CD4-positive, alpha-beta T cell (primary cell): ENCODE measurements around the gene PTPRM. TPM values are rescaled to one million over a fixed set of nuclear protein-coding genes. Genes with fewer than 3 reads are reported as not detected.

Experiments
- ATAC-seq: fragments of 200-7000 bp; cut with Tn5 transposase; one replicate; pipeline ENCODE4 v1.10.0; 2022; ENCODE audit warnings: mild to moderate bottlenecking; ENCODE audit not compliant: poor library complexity
- CTCF ChIA-PET: fragments of 350-600 bp; sonication (Branson Sonifier 250); formaldehyde crosslinking; loops from one replicate; lab custom pipeline; 2021; ENCODE audit warnings: antibody characterized with exemption, inconsistent platforms; lab: Charles Lee
- POLR2A ChIA-PET: fragments of 350-600 bp; sonication (Branson Sonifier 250); formaldehyde crosslinking; loops from one replicate; lab custom pipeline; 2021; ENCODE audit warnings: antibody characterized with exemption, inconsistent platforms; lab: Charles Lee
- DNase-seq, 14 experiments: peaks; one replicate each; pipeline ENCODE4 v3.0.0-alpha.2; 2013 to 2020; ENCODE audit warnings: mixed read lengths in 2 of 14
- H3K27ac ChIP-seq, 2 donors: one replicate each; pipeline versions ENCODE4 v1.5.1 to v1.7.0; 2013; ENCODE audit warnings: low read length in 2 of 2, low read depth in 1 of 2, mild to moderate bottlenecking in 1 of 2
- H3K27me3 ChIP-seq, 2 experiments: 1 replicate in 1 of 2; 2 replicates in 1 of 2; pipeline versions ENCODE4 v1.6.1 to v1.7.0; 2013; ENCODE audit warnings: low read length in 2 of 2, control low read depth in 1 of 2, mild to moderate bottlenecking in 1 of 2, moderate library complexity in 1 of 2; ENCODE audit not compliant: insufficient read depth in 2 of 2, control insufficient read depth in 1 of 2
- H3K36me3 ChIP-seq: one replicate; pipeline ENCODE4 v1.6.1; 2013; ENCODE audit warnings: low read length, control low read depth; ENCODE audit not compliant: insufficient read depth
- H3K4me1 ChIP-seq: one replicate; pipeline ENCODE4 v1.6.1; 2013; ENCODE audit warnings: low read length, control low read depth; ENCODE audit not compliant: insufficient read depth
- H3K4me3 ChIP-seq: one replicate; pipeline ENCODE4 v1.5.1; 2013; ENCODE audit warnings: mild to moderate bottlenecking, low read length, moderate library complexity
- H3K9me3 ChIP-seq, 2 experiments: 1 replicate in 1 of 2; 2 replicates in 1 of 2; pipeline versions ENCODE4 v1.6.1 to v1.7.0; 2013; ENCODE audit warnings: low read length in 2 of 2, mild to moderate bottlenecking in 2 of 2, control low read depth in 1 of 2, moderate library complexity in 1 of 2; ENCODE audit not compliant: control insufficient read depth in 1 of 2, insufficient read depth in 1 of 2
- H3K27ac Mint-ChIP-seq: one replicate; pipeline ENCODE4 v1.8.0; 2020; ENCODE audit warnings: mixed read lengths
- H3K27me3 Mint-ChIP-seq: one replicate; pipeline ENCODE4 v1.8.0; 2021; ENCODE audit warnings: mixed read lengths
- H3K36me3 Mint-ChIP-seq: one replicate; pipeline ENCODE4 v1.8.0; 2021; ENCODE audit warnings: low read depth, mixed read lengths
- H3K4me1 Mint-ChIP-seq: one replicate; pipeline ENCODE4 v1.8.0; 2021; ENCODE audit warnings: low read depth, mixed read lengths
- H3K4me3 Mint-ChIP-seq: one replicate; pipeline ENCODE4 v1.8.0; 2020; ENCODE audit warnings: mild to moderate bottlenecking, mixed read lengths
- H3K9me3 Mint-ChIP-seq: one replicate; pipeline ENCODE4 v1.8.0; 2020; ENCODE audit warnings: mixed read lengths
- CTCF ChIP-seq: fragments of 200-600 bp; IDR thresholded peaks from one replicate; pipeline ENCODE4 v1.8.0; 2022; ENCODE audit warnings: antibody characterized with exemption, mild to moderate bottlenecking
- intact Hi-C, 2 experiments: fragments of 100-400 bp; cut with DNase I in 1 of 2; cut with micrococcal nuclease in 1 of 2; formaldehyde crosslinking; loops; one replicate each; pipeline versions ENCODE4 v1.15.1 to v1.9.0; 2023 to 2025; cut with DNase I, micrococcal nuclease
- total RNA-seq, 174 experiments: library from RNA in 2 of 174; stranded (reverse) in 2 of 174; gene quantifications; one replicate each; pipeline ENCODE4 v1.2.3 and lab custom pipeline; 2021 to 2026

Gene PTPRM
- total RNA-seq, 2 experiments from 2014 or later: 21.7 to 21.9 TPM

GRCh38 chr18:7641813-7642212 lies 74.7 kb downstream of the PTPRM start:
- no peak for ATAC-seq
- no peaks in the 10 kb centered on the region for H3K4me1 Mint-ChIP-seq
- CTCF ChIA-PET: no interaction called here
- no peaks in the 10 kb centered on the region for H3K36me3 ChIP-seq
- H3K36me3 Mint-ChIP-seq: no peaks in the 10 kb centered on the region
- intact Hi-C loops: no loop called here
- no peaks in the 10 kb centered on the region for H3K27me3 Mint-ChIP-seq
- H3K27ac Mint-ChIP-seq: no peak overlapping the region
- H3K27ac ChIP-seq: no peak overlapping the region
- H3K4me3 ChIP-seq: no peak overlapping the region
- no peak for DNase-seq
- peaks cover 0 to 4% of the 10 kb centered on the region in 2 experiments for H3K9me3 ChIP-seq
- POLR2A ChIA-PET: no interaction called here
- no peaks in the 10 kb centered on the region for H3K9me3 Mint-ChIP-seq
- H3K4me1 ChIP-seq: no peaks in the 10 kb centered on the region
- H3K4me3 Mint-ChIP-seq: no peak overlapping the region
- no peaks in the 10 kb centered on the region for H3K27me3 ChIP-seq
- no peak for TF ChIP-seq CTCF

GRCh38 chr18:7642331-7642890 lies 75.3 kb downstream of the PTPRM start:
- ATAC-seq: no peak
- Mint-ChIP-seq H3K4me3 (no peak overlapping the region), H3K4me1 (no peaks in the 10 kb centered on the region), H3K27ac (no peak overlapping the region), H3K27me3 (no peaks in the 10 kb centered on the region), H3K9me3 (no peaks in the 10 kb centered on the region), H3K36me3 (no peaks in the 10 kb centered on the region)
- no peak for TF ChIP-seq CTCF
- CTCF ChIA-PET: no interaction called here
- no peak overlapping the region for H3K27ac ChIP-seq
- DNase-seq: no peak
- no peaks in the 10 kb centered on the region for H3K36me3 ChIP-seq
- H3K4me1 ChIP-seq: no peaks in the 10 kb centered on the region
- POLR2A ChIA-PET: no interaction called here
- no peak overlapping the region for H3K4me3 ChIP-seq
- H3K9me3 ChIP-seq: peaks cover 0 to 4% of the 10 kb centered on the region in 2 experiments
- intact Hi-C loops: no loop called here
- no peaks in the 10 kb centered on the region for H3K27me3 ChIP-seq

- intact Hi-C loops: no loop called here
- no peaks in the 10 kb centered on the region for H3K36me3 ChIP-seq
- ChIA-PET POLR2A (no interaction called here), CTCF (no interaction called here)
- H3K27me3 ChIP-seq: no peaks in the 10 kb centered on the region
- no peak for ATAC-seq
- H3K4me3 ChIP-seq: no peak overlapping the region
- Mint-ChIP-seq H3K4me1 (no peaks in the 10 kb centered on the region), H3K9me3 (no peaks in the 10 kb centered on the region), H3K4me3 (no peak overlapping the region), H3K36me3 (no peaks in the 10 kb centered on the region), H3K27me3 (no peaks in the 10 kb centered on the region), H3K27ac (no peak overlapping the region)
- no peak for TF ChIP-seq CTCF
- no peaks in the 10 kb centered on the region for H3K4me1 ChIP-seq
- no peak for DNase-seq
- no peak overlapping the region for H3K27ac ChIP-seq
- H3K9me3 ChIP-seq: no peaks in the 10 kb centered on the region
These were observed 78.6 kb downstream of the PTPRM start for GRCh38 chr18:7645756-7646155.
